ENCODE data around the gene FAR1.

DNA sequence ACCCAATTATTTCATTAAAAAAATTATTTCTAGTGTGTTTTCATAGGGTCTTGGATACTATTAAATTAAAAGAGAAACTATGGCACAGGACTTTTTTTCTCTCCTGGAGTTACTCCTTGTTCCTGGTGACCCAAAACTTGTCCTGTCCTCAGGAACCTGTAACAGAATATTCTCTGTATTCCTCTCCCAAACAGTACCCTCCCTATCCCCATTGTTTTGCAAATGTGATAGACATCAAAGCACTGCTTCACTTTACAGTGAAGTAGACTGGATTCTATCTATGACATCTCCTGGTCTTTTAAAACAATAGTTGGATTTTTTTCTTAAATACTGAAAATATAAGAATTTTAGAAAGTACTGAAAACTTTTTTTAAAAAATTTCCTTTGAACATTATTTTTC is 37.2 kb downstream of the FAR1 start:
- TF ChIP-seq, protein P1, sequence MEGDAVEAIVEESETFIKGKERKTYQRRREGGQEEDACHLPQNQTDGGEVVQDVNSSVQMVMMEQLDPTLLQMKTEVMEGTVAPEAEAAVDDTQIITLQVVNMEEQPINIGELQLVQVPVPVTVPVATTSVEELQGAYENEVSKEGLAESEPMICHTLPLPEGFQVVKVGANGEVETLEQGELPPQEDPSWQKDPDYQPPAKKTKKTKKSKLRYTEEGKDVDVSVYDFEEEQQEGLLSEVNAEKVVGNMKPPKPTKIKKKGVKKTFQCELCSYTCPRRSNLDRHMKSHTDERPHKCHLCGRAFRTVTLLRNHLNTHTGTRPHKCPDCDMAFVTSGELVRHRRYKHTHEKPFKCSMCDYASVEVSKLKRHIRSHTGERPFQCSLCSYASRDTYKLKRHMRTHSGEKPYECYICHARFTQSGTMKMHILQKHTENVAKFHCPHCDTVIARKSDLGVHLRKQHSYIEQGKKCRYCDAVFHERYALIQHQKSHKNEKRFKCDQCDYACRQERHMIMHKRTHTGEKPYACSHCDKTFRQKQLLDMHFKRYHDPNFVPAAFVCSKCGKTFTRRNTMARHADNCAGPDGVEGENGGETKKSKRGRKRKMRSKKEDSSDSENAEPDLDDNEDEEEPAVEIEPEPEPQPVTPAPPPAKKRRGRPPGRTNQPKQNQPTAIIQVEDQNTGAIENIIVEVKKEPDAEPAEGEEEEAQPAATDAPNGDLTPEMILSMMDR (IDR thresholded peaks at IDR 0.05) = no peak
- TF ChIP-seq POLR2A (IDR thresholded peaks at IDR 0.05; ENCODE audit: low read depth) = no peak
- TF ChIP-seq EP300 (IDR thresholded peaks at IDR 0.05) = no peak
- TF ChIP-seq POLR2AphosphoS5 (IDR thresholded peaks at IDR 0.05) = no peak

Measured in esophagus muscularis mucosa (tissue), 4 donors.